Omental fat pad (tissue), 4 donors: ENCODE data around the gene PLAC9. TPM values are rescaled to one million over a fixed set of nuclear protein-coding genes. Genes with fewer than 3 reads are reported as not detected.
A peak's percentile ranks its signal among the peaks of the same experiment; 100 is the strongest.

Experiments used
- ATAC-seq: fragments of 150-250 bp; one replicate; pipeline ENCODE4 v1.9.1; 2016; ENCODE audit warnings: mild to moderate bottlenecking, moderate library complexity; ENCODE audit not compliant: low FRiP score
- DNase-seq: peaks from one replicate; pipeline ENCODE4 v3.0.0-alpha.2; 2019; ENCODE audit warnings: low spot score
- CTCF ChIP-seq, 3 donors: fragments of 450-650 bp; IDR thresholded peaks; one replicate each; pipeline ENCODE4 v1.5.1; 2016 to 2017; ENCODE audit warnings: antibody characterized with exemption in 3 of 3, mild to moderate bottlenecking in 3 of 3, moderate library complexity in 2 of 3
- total RNA-seq, 4 donors: library from RNA; depleted of rRNA; stranded (reverse); fragments of >200 nt; gene quantifications; one replicate each; pipeline ENCODE4 v1.1.0, GENCODE V29; 2016

The PLAC9 gene
- total RNA-seq, 4 donors from 2014 or later = 18.0 to 116 (median 20.8) TPM

GRCh38 chr10:80155696-80156215, 23.2 kb downstream of the PLAC9 start:
- no peak for TF ChIP-seq CTCF (IDR thresholded peaks at IDR 0.05)
- DNase-seq = no peak
- ATAC-seq = no peak

GRCh38 chr10:80156216-80156615, 23.7 kb downstream of the PLAC9 start:
- ATAC-seq (no peak), DNase-seq (no peak)
- no peak for TF ChIP-seq CTCF (IDR thresholded peaks at IDR 0.05)

- ATAC-seq (no peak), DNase-seq (no peak)
- TF ChIP-seq CTCF (IDR thresholded peaks at IDR 0.05) = no peak
Measured at GRCh38 chr10:80157561-80157960, 25.0 kb downstream of the PLAC9 start.

GRCh38 chr10:80158126-80158525, 25.6 kb downstream of the PLAC9 start:
- TF ChIP-seq CTCF (IDR thresholded peaks at IDR 0.05) = no peak
- no peak for ATAC-seq
- DNase-seq = no peak

- TF ChIP-seq CTCF (IDR thresholded peaks at IDR 0.05) = no peak
- ATAC-seq (peak; percentile 89), DNase-seq (peak; percentile 75)
Measured at GRCh38 chr10:80158598-80159127, 26.1 kb downstream of the PLAC9 start.

- no peak for DNase-seq
- no peak for ATAC-seq
- TF ChIP-seq CTCF (IDR thresholded peaks at IDR 0.05) = no peak
Measured at GRCh38 chr10:80159166-80159873, 26.8 kb downstream of the PLAC9 start.
